NCI-H2107 treated with DMSO at 0.1 percent for 48 hours (cell line): ENCODE results near the gene SDF2.
"Not testable (repeated sequence)": the region's sequence is repeated elsewhere in the genome, so short reads cannot be mapped to it uniquely, and the experiment has no call there.

Source experiments
- DNase-seq: peaks from one replicate; lab custom pipeline; 2025; ENCODE audit not compliant: unreplicated experiment; lab: John Stamatoyannopoulos, UW

The SDF2 gene

DNA sequence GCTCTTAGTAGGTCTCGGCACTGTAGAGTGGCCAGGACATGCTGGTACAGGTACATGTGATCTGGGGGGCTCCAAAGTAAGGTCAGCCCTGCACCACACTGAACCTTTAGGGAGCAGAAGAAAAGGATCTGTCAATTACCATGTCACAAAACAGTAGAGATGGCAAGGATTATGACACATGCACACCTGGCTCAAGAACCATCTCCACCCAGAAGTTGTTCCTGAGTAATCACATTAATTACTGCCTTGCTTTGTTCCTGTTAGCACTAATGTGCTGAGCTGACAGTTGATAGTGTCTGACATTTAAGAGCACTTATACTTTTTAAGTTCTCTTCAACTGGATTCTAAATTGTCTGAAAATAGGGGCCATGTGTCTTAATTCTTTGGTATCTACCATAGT lies 26.2 kb downstream of the SDF2 start:
- DNase-seq, result no peak

DNA sequence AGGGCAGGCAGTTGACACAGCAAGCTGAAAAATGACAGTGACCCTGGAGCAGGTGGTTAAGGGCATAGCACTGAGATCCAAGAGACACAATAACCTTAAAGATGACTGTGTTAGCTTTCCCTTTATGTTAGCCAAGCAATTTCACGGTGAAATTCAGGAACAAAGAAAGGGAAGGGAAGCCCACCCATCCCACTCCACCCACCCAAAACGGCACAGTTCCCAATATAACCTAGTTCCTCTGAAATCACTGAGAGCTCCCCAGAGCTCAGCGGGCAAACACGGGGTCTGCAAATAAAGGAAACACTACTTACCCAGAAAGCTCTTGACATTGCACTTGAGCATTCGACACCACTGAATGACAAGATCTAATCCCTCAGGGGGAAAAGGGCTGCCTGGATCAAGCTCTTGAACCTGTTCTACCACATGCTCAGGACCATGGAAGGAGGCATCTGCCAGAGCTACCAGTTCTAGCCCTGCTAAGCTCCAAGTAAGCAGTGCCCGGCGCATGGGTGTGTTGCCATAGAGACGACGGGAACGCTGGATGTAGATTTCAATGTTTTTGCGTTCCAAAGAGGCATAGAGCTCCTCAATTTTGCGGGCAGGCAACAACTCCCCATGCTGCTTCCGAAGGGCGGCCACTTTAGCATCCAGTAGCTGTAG lies 27.4 kb downstream of the SDF2 start:
- peak; percentile 20 for DNase-seq

DNA sequence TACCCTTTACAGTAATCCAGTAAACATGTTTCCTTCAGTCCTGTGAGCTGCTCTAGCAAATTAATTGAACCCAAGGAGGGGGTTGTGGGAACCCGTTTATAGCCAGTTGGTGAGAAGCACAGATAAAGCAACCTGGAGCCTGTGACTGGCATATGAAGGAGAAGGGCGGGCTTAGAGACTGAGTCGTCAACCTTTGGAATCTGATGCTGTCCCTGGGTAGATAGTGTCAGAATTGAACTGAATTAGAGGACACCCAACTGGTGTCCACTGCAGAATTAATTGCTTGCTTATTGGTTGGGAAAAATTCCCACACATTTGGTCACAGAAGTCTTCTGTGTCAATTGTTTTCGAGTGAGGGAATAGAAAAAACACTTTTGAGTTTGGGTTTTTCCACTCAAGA lies 34.9 kb downstream of the SDF2 start:
- no peak for DNase-seq

DNA sequence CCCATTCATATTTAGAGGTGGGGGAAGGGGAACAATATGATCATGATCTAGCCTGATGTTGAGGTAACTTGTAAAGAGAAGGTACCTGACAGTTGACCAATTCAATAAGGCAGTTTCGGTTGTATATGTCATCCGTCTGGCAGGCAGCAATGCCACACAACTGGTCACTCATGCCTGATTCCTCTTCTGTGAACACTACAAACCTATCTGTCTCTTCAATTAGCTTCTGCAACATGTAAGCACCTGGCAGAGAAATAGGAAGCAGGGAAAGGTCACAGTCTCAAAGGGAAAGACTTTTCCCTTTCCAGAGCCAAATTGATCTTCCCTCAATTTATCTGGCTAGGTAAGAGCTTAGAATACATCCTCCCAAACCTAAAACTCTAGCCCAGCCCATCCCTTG lies 37.6 kb downstream of the SDF2 start:
- DNase-seq, result no peak

DNA sequence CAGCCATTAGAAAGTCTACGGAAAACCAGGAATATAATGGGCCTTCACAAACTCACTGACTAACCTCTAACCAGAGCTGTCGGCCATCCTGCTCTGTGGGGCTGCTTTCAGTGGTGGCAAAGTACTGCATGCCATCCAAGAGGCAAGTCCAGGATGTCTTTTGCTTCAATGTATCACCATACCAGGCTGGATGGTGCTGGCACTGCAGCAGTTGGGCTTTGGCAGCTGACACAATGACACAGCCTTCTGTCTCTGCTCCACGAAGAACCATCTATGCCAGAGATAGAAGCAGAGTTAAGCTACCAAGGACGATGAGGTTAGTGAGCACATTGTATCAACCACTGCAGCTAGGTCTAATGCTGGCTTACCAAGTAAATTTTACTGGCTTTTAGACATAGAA lies 38.0 kb downstream of the SDF2 start:
- DNase-seq, result no peak

DNA sequence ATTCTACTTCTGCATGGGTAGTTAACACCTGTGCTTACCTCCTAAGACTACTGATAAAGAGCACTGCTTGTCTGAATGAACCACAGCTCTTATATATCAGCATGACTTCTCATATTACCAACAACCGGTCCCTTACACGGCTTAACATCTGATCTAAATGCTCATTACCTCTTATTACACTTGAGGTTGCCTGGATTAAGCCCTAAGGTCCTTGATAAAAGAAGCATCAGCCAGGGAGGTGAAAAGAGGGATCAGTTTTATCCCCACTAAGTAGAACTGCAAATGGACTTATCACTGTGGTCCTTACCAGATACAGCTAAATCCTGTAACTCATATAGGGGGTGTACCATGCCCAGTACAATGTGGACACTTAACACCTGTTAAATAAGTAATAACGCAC lies 39.5 kb downstream of the SDF2 start:
- peak; percentile 82 for DNase-seq

DNA sequence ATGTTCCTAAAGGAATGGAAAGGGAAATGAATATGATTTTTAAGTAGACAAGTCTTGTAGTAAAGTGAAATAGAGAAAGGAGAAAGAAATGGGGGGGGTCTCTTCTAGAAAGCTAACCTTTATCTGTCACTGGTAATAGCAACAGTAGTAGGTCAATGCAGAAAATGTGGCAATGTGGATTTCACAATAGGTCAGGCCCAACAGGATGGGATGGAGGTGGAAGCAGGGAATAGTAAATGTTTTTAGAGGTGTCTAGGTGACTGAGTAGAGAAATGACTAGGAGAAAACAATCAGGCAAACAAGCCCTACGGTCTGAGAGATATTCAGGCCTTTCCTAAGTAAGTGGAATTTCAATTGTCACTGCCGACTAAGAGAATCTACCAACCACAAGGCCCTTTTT lies 41.7 kb downstream of the SDF2 start:
- DNase-seq, result no peak

DNA sequence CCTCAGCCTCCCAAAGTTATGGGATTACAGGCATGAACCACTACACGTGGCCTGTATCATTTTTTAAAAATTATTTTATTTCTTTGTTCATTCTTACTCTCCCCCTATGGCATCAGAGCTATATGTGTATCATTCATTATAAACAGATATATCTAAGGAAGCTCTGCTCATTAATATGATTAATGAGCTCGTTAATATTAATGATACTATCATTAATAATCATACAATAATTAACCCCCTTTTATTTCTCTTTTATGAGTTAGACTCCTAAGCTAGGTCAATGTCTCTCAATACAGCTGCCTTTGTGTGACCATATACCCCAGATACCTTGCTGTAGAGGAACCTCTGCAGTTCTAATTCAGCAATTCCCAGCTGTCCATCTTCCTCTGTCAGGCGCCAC lies 43.2 kb downstream of the SDF2 start:
- DNase-seq, result no peak

DNA sequence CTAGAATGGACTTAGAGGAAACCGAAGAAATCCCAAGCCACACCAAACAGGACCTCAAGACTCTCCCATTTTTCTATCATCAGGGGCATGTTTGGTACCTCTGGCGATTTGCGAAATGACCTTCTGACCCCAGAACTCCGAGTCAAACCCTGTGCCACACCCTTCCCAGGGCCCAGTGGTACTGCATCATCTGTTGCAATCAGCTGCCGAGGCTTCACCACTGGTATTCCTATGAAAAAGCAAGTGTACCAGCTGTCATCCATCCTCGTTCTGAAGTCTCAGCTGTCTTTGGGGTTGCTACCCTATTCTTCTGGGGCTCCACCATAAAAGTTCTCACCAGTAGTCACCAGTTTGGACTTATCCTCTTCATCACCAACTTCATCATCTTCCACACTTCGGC lies 45.4 kb downstream of the SDF2 start:
- no peak for DNase-seq

DNA sequence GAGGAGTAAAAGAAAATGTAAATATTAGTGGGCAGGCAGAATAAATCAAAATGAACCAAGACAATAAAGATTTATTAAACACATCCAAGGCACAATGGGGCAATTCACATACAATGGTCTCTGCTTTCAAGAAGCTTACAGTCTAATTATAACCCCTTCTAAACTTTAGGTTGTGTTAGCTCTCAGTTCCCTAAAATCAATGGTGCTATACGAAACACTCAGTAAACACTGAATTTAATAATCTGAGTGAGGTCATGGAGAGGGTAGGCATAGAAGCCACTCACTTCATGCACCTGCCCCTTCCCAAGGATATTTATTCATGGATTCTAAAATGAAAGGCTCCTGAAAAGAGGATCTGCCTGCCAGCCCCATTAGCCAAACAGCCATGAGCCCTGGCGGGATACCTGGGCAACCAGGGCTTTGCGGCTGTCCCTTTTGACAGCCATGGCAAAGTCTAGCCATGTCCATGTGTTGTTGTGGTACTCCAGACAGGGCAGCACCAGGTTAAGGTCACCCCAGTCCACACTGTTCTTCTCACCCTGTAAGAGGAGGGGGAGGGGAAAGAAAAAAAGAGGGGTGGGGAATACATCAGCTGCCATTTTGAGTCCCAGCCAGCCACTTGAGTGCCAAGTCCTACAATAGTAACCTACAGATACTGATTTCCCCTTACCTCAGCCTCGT lies 46.3 kb downstream of the SDF2 start:
- no peak for DNase-seq

DNA sequence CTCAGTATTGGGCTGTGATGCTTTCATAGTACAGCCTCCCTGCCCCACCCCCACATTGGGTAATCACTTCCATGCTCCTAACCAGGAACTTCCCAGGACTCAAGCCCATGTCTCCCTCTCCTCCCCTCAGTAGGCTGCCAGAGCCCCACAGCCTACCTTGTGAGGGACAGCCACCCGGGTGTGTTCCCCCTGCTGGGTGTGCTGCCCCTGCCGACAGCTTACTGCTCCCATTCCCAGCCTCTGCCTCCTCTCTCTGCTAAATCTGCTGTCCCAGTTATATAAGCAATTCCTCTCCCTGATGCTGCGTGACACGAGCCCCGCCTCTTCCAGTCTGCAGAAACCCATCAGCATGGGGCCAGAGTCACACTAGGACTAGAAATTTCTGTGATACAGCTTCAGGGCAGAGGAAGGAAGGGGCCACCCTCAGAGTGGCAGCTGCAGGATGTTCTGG lies 47.8 kb downstream of the SDF2 start, which contains the start of gene RSKR:
Gene RSKR, minus strand, starts transcription at position 255 of the 451 bp plus-strand sequence. Its CDS starts 24 bp downstream, at position 231.
- DNase-seq, result no peak

DNA sequence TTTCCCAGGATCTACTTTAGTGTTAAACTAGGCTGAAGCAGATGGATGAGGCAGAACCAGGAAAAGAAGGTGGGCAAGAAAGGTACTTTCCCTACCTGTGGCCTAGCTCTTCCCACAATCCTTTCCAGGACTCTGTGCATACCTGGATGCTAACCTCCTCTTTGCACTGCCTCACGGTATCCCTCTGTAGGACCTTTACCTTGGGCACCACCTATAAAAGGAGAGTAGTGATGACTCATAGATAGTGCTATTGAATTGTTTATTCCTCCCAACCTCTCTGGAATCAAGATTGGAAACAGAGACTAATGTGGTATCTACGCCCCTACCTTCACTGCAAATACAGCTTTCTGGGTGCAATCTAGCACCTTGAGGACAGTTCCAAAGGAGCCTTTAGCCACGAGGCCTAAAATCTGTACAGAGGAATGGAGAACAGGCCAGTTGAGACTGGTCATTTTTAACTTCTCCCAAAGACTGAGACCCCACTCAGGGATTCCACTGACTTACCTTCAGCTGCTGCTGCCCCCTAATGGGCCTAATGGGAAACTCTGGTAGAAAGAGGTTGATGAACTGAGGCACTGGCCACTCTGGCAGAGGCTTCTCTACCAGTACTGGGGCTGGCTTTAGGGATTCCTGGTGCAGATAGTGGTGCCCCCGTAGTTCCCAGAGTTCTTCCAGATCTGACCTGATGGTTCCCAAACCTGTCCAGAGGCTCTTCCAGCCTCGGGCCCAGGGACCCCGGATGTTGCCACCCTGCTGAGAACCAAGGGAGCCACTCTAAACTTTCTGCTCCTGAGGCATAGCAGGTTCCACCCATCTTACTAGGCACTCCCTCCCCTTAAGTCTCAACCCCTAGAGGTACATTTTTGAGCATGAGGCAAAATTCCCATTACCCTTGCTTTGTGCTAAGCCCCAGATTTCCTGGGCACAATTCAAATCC lies 48.5 kb downstream of the SDF2 start:
- DNase-seq, result no peak

DNA sequence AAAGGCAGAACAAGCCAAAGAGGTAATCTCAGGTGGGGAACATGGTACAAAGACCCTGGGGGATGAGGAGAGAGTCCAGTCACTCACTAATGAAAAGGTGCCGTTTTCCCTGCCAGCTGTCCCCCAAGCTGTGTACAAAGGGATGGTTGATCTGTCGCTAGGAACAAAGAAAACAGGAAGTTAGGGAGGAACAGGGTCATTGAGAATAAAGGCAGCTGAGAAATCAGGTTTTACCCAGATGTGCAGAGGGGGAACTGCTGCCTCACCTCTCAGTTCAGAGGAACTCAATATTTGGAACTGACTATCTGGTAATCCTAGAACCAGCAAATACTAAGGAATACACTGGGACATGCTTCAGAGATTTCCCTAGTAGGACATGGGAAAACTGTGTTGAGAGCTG lies 49.2 kb downstream of the SDF2 start:
- DNase-seq, result no peak

DNA sequence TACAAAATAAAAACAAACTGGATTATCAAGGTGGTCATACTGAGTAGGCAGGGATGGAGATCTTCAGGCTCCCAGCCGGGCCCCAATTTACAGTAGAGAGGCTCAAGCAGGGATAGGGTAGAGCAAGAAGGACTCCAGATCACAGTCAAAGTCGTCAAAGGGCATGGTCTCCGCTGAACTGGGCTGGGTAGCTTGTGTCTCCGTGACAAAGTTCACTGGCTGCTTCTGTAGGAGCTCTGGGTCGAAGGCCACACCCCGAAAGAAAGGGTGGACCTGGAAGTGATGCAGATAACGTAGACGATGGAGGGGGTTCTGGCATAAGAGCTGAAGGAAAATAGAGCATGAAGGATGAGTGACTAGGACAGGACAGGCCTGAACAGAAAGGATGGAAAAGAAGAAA lies 51.3 kb downstream of the SDF2 start:
- DNase-seq, result no peak

DNA sequence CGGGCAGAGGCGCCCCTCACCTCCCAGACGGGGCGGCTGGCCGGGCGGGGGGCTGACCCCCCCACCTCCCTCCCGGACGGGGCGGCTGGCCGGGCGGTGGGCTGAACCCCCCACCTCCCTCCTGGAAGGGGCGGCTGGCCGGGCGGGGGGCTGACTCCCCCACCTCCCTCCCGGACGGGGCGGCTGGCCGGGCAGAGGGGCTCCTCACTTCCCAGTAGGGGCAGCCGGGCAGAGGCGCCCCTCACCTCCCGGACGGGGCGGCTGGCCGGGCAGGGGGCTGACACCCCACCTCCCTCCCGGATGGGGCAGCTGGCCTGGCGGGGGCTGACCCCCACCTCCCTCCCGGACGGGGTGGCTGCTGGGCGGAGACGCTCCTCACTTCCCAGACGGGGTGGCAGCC lies 57.7 kb downstream of the SDF2 start:
- not testable (repeated sequence) for DNase-seq

DNA sequence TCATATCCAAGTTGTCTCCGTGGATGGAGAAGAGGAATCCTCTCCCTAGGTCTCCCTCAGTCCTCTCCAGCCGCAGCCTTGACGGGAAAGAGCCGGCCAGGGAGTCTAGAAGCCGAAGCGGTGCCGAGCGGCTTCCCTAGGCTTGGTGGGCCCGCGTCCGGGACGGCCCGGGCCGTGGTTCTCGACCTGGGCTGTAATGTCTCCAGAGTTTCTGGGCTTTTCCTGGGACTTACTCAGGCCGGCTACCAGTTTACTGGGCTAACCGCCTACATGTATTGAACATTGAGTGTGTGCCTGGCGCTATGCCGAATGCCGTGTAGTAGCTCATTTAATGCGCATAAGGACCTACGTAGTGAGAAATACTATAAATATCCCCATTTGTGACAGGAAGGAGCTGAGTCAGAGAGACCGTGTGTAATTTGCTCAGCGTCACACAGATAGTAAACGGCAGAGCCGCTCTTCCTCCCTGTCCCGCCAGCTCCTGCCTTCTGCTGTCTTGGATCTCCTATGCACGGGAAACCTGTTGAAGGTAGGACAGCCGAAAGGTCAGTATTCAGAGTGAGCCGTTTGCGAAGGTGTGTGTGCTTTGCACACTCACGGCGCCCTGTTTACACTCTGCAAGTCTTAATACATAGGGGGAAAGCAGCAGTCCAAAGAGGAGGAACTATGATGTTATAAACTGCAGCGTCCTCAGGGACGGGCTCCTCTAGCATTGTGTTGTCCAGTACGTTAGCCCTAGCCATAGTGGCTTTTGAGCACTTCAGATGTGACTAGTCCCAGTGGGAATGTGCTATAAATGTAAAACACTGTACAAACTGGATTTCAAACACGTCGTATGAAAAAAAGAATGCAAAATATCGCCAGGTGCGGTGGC lies 62.2 kb downstream of the SDF2 start:
- DNase-seq, result peak; percentile 58

DNA sequence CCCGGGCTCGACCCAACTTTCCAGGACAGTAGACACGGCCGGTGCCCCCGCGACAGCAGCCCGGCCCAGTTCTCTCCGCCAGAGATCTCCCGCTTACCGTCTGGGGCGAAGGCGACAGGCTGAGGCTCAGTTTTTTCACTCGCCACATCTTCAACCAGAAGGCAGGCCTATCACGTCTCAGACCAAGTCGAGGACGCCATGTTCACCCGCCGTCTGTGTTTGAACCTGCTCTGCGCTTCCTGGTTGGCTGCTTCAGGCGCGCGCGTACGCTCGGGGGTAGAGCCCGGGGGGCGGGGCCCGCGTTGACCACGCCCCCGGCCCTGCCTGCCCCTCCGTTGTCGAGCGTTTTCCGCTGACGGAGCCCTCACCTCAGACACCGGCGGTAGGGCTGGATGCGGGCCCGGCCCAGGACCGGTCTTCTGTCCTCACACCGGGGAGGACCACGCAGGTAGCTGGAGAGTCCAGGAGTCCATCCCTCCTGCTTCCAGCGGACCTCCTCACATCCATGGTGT lies 62.9 kb downstream of the SDF2 start, which contains the start of gene SPAG5:
Gene SPAG5, minus strand, starts transcription at position 227 of the 512 bp plus-strand sequence. Its CDS starts 79 bp downstream, at position 148.
- peak; percentile 83 for DNase-seq

DNA sequence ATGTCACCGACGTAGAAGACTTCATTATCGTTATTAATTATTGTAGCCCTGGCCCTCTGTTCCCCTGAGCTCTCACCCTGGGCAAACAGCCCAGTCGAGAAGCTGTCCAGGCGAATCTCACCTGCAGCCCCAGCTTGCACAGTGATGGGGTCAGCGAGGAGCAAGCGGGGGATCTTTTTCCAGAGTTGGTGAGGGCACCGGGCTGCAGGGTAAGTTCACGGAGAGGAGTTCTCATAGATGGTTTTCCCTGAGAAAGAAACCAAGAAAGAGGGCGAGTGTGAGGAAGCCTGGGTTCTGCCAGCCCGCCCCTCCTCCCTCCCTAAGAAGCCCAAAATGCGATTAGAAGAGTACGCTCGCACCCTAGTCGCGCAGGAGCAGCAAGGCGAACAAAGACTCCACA lies 63.3 kb downstream of the SDF2 start:
- no peak for DNase-seq
